Epithelial cell of proximal tubule (primary cell): ENCODE results near the gene COPA. TPM values are rescaled to one million over a fixed set of nuclear protein-coding genes. Genes with fewer than 3 reads are reported as not detected.

ENCODE experiments used
- DNase-seq: peaks from one replicate; pipeline ENCODE4 v3.0.0-alpha.2; 2011; ENCODE audit warnings: low read depth
- H3K4me3 ChIP-seq: 2 replicates; pipeline ENCODE4 v1.5.1; 2011; ENCODE audit warnings: low read depth, mild to moderate bottlenecking, low read length
- CTCF ChIP-seq: conservative IDR thresholded peaks from 2 replicates; pipeline ENCODE4 v1.5.1; 2012; ENCODE audit warnings: low read depth, mild to moderate bottlenecking, low read length
- total RNA-seq: library from RNA; depleted of rRNA; stranded (reverse); fragments of >200 nt; gene quantifications from 2 replicates; pipeline ENCODE4 v1.2.3, GENCODE V29; 2015

The COPA gene
- total RNA-seq, 1 donor from 2014 or later, result 89.7 TPM

DNA sequence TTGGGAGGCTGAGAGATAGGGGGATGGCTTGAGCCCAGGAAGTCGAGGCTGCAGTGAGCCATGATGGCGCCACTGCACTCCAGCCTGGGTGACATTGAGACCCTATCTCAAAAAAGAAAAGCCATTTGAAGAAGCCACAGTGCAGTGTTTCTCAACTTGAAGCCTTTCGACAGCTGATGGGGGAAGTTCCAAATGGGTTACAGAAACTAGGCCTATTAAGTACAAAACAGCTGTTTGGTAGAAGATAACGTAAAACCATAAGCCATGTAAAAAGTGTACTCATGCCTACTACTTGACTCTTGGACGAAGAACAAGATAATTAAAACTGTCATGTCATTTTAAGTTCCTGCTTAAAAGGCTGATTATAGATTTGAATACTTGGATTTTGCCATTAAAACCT, 16.6 kb downstream of the COPA start:
- DNase-seq, result no peak
- no peak for TF ChIP-seq CTCF
- H3K4me3 ChIP-seq, result no peak overlapping the region

GRCh38 chr1:160325252-160325651, 17.8 kb downstream of the COPA start:
- no peak for DNase-seq
- TF ChIP-seq CTCF, result no peak
- no peak overlapping the region for H3K4me3 ChIP-seq

GRCh38 chr1:160322831-160323230, 20.2 kb downstream of the COPA start:
- no peak overlapping the region for H3K4me3 ChIP-seq
- DNase-seq, result no peak
- no peak for TF ChIP-seq CTCF

GRCh38 chr1:160315359-160315758, 27.7 kb downstream of the COPA start:
- no peak overlapping the region for H3K4me3 ChIP-seq
- no peak for DNase-seq
- no peak for TF ChIP-seq CTCF

DNA sequence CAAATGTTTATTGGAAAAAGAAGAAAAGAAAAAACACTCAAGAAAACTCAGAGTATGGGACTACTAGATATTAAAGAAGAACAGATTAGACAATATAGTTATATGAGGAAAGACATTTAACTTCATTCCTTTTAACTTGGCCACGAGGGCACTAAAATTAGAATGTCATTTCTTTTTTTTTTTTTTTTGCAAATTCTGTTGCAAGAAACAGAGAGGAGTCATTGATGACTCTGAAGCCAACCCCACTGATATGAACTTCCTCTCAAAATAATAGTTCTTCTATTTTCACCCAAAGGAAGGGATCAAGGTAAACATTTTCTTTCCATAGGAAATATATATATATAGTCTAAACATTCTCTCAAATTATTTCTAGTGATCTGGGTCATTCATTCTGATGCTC, 33.5 kb downstream of the COPA start:
- TF ChIP-seq CTCF, result no peak
- no peak for DNase-seq
- H3K4me3 ChIP-seq, result no peak overlapping the region

GRCh38 chr1:160309185-160309557, 33.9 kb downstream of the COPA start:
- no peak for TF ChIP-seq CTCF
- H3K4me3 ChIP-seq, result no peak overlapping the region
- DNase-seq, result no peak

DNA sequence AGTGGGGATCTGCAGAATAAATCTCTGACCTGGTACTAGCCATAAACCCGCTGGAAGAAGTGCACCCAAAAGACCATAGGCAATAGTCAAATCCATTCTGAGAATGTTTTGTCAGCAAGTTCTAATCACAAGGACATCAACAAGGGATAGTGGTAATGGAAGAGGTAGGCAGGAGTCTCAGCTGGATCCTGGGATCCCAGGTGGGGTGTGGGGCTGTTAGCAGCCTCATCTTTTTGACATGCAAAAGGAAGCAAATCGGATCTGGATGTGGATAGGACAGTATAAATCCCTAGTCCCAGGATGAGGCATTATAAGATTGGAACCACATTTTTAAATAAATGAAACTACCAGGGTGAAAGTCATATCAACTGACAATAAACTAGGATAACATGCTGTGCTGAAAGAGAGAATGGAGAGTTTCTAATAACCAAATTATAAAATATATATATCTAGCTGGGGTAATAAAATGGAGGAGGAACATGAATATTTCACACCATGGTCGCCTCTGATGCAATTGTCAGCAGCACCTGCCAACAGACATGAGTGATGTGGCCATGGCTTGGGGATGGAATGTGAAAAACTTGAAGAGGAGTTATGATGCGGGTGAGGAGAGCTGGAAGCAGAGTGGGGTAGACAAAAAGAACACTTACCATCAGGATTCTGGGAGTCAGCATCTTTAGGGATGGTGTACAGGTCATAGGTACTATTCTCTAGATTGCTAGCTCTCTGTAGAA, 34.4 kb downstream of the COPA start:
- TF ChIP-seq CTCF, result no peak
- H3K4me3 ChIP-seq, result no peak overlapping the region
- DNase-seq, result no peak
